Activated naive CD4-positive, alpha-beta T cell treated with anti-CD3 and anti-CD28 coated beads, Interleukin-2, amount 50 U/mL, for 24 hours (primary cell): ENCODE measurements around the gene KLHL29.

Experiments
- H3K27ac Mint-ChIP-seq: one replicate; pipeline ENCODE4 v1.8.0; 2021; ENCODE audit warnings: mild to moderate bottlenecking, mixed read lengths
- H3K27me3 Mint-ChIP-seq: one replicate; pipeline ENCODE4 v1.8.0; 2021; ENCODE audit warnings: mixed read lengths
- H3K36me3 Mint-ChIP-seq: one replicate; pipeline ENCODE4 v1.8.0; 2021; ENCODE audit warnings: mixed read lengths
- H3K4me1 Mint-ChIP-seq: one replicate; pipeline ENCODE4 v1.8.0; 2021; ENCODE audit warnings: mixed read lengths
- H3K4me3 Mint-ChIP-seq: one replicate; pipeline ENCODE4 v1.8.0; 2021; ENCODE audit warnings: mild to moderate bottlenecking, mixed read lengths
- H3K9me3 Mint-ChIP-seq: one replicate; pipeline ENCODE4 v1.8.0; 2021; ENCODE audit warnings: mixed read lengths

Gene KLHL29

DNA sequence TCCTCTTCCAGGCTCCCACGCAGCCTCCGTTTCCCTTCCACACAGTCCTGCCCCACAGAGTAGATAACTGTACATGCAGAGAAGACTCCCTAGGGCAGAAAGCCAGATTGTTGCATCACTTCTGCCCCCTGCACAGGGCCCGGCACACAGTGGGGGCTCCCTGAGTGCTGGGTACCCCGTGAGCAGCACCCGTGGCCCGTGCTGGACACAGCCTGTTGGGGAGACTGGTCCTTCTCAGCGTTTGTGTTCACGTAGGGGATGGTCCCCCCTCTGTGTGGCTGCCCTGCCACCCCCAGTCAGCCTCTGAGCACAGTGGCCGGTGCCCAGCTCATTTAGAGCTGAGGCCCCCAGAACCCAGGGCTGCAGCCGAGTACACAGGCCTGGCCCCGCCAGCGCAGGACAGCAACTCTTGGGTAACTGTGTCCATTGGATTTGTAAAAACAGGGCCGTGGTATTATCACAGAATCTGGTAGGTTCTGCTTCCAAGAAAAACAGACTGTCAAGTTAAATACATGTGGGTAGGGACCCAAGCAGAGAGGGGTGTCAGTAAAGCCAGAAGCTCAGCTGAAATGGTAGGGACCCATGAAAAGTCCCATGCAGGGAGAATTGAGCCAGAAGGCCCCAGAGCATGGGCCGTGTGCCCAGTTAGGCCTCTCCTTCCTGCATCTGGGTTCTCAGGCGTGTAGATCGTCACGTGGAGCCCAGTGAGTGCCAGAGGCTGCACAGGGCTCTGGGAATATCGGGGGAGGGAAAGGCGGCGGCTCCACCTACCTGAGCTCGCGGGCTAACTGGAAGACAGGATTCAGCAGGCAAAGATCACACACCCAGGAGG, 284.6 kb downstream of the KLHL29 start:
- Mint-ChIP-seq H3K4me1 (no peaks in the 10 kb centered on the region), H3K9me3 (no peaks in the 10 kb centered on the region), H3K27ac (no peak overlapping the region), H3K27me3 (no peaks in the 10 kb centered on the region), H3K4me3 (no peak overlapping the region), H3K36me3 (no peaks in the 10 kb centered on the region)

DNA sequence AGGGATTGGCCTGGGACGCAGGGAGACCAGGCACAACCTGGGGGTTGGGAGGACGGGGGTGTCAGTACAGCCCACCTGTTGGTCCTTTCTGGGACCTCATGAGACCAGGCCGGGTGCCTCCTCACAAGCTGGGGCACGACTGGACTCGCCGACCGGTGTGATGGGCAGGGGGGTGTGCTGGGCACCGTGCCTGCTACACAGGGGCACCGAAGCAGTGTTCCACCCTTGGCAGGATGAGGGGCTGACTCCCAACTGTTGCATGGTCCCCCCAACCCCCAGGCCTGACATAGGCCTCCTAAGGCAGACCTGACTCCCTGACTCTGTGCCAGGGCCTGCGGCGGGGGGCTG, 285.2 kb downstream of the KLHL29 start:
- H3K9me3 Mint-ChIP-seq = no peaks in the 10 kb centered on the region
- no peaks in the 10 kb centered on the region for H3K27me3 Mint-ChIP-seq
- H3K27ac Mint-ChIP-seq = no peak overlapping the region
- H3K4me1 Mint-ChIP-seq = no peaks in the 10 kb centered on the region
- H3K4me3 Mint-ChIP-seq = no peak overlapping the region
- no peaks in the 10 kb centered on the region for H3K36me3 Mint-ChIP-seq

DNA sequence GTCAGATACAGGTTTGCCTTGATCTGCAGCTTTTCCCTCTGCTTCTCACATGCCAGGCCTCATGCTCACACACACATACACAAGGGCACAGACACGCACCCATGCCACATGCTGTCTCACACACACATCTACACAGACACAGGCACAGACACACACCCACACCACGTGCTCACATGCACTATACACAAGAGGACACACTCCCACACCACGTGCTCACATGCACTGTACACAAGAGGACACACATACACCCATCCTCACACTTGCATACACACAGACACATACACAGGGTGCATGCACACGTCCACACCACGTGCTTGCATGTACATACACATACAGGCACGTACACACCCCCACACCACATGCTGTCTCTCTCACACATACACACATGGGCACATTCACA, 288.1 kb downstream of the KLHL29 start:
- H3K4me3 Mint-ChIP-seq = no peak overlapping the region
- H3K27ac Mint-ChIP-seq = no peak overlapping the region
- no peaks in the 10 kb centered on the region for H3K4me1 Mint-ChIP-seq
- peaks cover 4% of the 10 kb centered on the region for H3K36me3 Mint-ChIP-seq
- no peaks in the 10 kb centered on the region for H3K9me3 Mint-ChIP-seq
- H3K27me3 Mint-ChIP-seq = no peaks in the 10 kb centered on the region

DNA sequence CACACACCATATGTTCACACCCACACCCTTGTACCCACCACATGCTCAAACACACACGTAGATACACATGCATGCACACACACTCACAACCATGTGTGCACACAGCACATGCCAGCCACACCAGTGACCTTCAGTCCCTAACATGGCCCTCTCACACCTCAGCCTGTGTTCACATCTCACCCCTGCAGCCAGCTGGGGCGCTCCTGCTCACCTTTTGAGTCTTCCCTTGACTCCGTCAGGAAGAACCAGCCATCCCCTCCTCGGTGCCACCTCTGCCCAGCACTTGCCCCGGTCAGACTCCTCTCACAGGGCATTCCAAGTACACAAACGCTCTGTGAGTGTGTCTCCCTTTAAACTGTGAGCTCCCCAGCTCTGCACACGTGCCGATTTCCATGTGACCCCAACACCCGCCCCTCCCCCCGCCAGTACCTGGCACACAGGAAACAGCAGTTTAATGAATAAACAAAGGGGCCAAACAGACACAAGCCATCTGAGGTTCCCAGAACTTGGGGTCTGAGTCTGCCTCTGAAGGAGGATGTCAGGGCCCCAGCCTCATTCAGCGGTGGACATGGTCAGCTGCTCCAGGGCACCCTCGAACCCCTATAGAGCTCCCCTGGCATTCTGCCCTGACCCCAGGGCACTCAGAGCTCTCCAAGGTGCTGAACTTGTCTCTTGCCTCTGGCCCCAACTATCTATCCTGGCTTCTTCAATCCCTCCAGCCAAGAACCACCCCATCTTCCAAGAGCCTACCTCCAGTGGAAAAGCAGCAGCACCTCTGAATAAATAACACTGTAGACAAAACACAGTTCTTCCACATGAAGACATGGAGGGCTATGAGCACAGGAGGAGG, 289.1 kb downstream of the KLHL29 start:
- Mint-ChIP-seq H3K9me3 (no peaks in the 10 kb centered on the region), H3K4me3 (no peak overlapping the region), H3K36me3 (peaks cover 6% of the 10 kb centered on the region), H3K4me1 (no peaks in the 10 kb centered on the region), H3K27ac (no peak overlapping the region), H3K27me3 (no peaks in the 10 kb centered on the region)

DNA sequence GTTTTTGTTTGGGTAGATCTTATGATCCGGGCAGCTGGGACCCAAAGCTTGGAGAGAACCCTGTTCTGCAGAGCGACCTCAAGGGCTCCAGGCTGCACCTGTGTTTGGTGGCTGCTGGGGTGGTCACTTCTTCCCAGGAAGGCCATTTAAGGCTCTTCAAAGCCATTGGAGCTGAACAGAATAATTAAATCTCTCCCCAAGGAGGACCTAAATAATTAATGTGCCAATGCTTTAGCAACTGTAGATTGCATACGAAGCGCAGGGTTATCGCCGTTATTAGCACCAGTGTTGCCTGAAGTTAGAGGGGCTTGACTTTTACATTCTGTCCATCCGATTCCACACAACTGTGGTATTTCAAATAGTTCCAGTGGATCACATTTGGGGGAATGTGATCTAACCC, 290.5 kb downstream of the KLHL29 start:
- no peaks in the 10 kb centered on the region for H3K9me3 Mint-ChIP-seq
- peaks cover 6% of the 10 kb centered on the region for H3K36me3 Mint-ChIP-seq
- H3K27me3 Mint-ChIP-seq = no peaks in the 10 kb centered on the region
- H3K4me3 Mint-ChIP-seq = no peak overlapping the region
- H3K4me1 Mint-ChIP-seq = no peaks in the 10 kb centered on the region
- H3K27ac Mint-ChIP-seq = no peak overlapping the region

DNA sequence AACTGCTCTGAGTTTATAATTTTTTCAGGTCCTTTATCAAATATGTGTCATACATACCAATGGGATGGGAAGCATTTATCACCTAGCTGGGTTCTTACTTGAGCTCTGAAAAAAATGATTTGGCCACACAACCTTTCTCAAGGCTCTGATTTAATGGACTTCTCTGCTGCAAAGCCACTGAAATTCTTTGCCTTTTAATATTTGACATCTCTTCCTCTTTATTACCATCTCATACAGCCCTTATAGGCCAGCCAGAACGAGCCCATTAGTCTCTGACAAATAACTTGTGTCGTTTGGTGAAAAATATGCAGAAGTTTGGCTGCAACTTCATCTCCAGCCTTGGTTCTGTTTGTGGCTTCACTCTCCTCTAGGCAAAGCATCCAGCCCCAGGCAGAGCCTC, 292.9 kb downstream of the KLHL29 start:
- no peak overlapping the region for H3K4me3 Mint-ChIP-seq

DNA sequence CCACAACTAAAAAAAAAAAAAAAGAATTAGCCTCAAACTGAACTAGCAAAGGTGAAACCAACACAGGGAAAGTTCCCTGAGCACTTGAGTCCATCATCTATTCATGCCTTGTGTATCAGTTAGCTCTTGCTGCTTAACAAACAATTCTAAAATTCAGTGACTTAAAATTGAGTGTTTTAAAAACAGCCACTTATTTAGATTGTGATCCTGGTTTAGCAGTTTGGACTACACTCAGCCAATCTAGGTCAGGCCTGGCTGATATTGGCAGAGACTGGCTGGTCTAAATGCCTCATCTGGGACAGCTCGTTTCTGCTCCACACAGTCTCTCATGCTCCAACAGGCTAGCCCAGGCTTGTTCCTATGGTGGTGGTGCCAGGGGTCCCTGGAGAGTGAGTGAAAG, 294.1 kb downstream of the KLHL29 start:
- Mint-ChIP-seq H3K27ac (no peak overlapping the region), H3K27me3 (no peaks in the 10 kb centered on the region), H3K4me1 (no peaks in the 10 kb centered on the region)

More for the DNA sequence above, 292.9 kb downstream of the KLHL29 start:
- Mint-ChIP-seq H3K36me3 (peaks cover 6% of the 10 kb centered on the region), H3K9me3 (no peaks in the 10 kb centered on the region), H3K4me1 (no peaks in the 10 kb centered on the region), H3K27me3 (no peaks in the 10 kb centered on the region), H3K27ac (no peak overlapping the region)

DNA sequence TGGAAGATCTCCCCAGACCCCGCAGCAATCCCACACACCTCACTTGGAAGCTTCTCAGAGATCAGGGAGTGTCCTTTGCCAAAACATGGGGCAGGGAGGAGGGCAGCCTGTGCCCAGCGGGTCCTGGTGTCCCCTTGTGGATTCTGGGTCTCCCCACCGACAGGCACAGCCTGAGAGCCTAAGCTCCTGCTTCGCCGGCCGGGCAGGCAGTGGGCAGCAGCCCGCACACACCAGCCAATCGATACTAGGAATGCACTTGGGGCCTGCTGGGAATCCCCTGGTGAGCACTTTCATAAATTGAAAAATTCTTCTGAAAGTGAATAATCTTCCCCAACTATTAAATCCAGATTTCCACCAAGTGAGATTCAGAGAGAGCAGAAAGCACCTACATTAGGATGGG, 296.0 kb downstream of the KLHL29 start:
- Mint-ChIP-seq H3K36me3 (peaks cover 6% of the 10 kb centered on the region), H3K27ac (no peak overlapping the region), H3K9me3 (no peaks in the 10 kb centered on the region), H3K4me1 (no peaks in the 10 kb centered on the region), H3K27me3 (no peaks in the 10 kb centered on the region), H3K4me3 (no peak overlapping the region)

More for the DNA sequence above, 294.1 kb downstream of the KLHL29 start:
- H3K9me3 Mint-ChIP-seq = no peaks in the 10 kb centered on the region
- H3K36me3 Mint-ChIP-seq = peaks cover 6% of the 10 kb centered on the region
- no peak overlapping the region for H3K4me3 Mint-ChIP-seq

DNA sequence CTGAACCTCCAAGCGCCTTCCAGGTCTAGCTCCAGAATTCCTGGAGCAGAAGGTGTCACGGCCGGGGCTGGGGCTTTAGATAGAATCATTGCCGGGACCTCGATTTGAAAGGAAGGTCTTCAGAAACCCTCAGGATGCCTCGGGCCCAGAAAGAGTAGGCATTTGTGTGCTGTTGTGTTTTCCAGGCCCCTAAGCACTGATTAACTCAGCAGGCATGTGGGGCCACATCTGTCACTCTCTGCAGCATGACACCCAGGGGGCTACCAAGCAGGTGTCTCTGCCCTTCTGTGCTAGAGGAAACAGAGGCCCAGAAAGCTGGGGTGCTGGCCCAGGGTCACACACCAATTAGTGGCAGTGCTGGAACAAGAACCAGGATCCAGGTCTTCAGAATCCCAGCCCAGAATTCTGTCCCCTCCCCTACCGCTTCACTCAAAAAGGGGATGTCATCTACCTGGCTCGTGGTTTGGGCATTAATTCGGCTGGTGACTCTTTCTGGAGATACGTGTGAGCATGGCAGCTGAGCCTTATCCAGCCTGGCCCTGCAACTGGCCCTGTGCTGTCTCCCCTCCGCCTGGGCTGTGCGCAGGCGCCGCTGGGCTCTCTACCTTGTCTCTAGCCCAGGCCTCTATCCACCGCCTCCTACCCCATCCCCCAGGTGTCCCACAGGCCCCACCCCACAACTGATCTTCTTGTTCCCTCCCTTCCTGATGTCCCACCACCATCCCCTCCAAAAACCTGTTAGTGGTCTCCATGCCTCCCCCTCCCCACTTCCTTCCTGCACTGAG, 296.6 kb downstream of the KLHL29 start:
- H3K9me3 Mint-ChIP-seq = no peaks in the 10 kb centered on the region
- no peaks in the 10 kb centered on the region for H3K27me3 Mint-ChIP-seq
- no peak overlapping the region for H3K27ac Mint-ChIP-seq
- no peaks in the 10 kb centered on the region for H3K4me1 Mint-ChIP-seq
- H3K36me3 Mint-ChIP-seq = peaks cover 6% of the 10 kb centered on the region
- H3K4me3 Mint-ChIP-seq = no peak overlapping the region

DNA sequence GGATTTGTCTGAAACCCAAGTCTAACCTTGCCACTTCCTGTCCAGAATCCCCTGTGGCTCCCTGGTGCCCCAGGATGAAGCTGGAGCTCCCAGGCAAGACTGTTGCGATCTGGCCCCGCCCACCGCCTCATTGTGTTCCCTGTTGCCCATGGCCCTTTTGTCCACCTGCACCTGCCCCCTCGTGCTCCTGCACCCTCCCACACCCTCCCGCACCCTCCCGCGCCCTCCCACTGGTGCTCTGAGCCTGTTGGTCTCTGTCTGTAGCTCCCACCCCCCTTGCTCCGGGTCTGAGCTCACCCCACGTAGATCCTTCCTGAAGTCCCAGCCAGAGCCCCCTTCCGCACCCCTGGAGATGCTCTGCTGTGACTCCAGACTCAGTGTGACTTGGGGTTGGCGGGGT, 297.5 kb downstream of the KLHL29 start:
- Mint-ChIP-seq H3K4me1 (no peaks in the 10 kb centered on the region), H3K27ac (no peak overlapping the region), H3K4me3 (no peak overlapping the region), H3K9me3 (no peaks in the 10 kb centered on the region), H3K27me3 (no peaks in the 10 kb centered on the region), H3K36me3 (peaks cover 6% of the 10 kb centered on the region)

GRCh38 chr2:23683001-23683400, 298.0 kb downstream of the KLHL29 start:
- Mint-ChIP-seq H3K4me3 (no peak overlapping the region), H3K27me3 (no peaks in the 10 kb centered on the region), H3K4me1 (no peaks in the 10 kb centered on the region), H3K36me3 (peaks cover 2% of the 10 kb centered on the region), H3K27ac (no peak overlapping the region), H3K9me3 (no peaks in the 10 kb centered on the region)

- H3K4me3 Mint-ChIP-seq = no peak overlapping the region
Measured at GRCh38 chr2:23684395-23685176, 299.6 kb downstream of the KLHL29 start.

DNA sequence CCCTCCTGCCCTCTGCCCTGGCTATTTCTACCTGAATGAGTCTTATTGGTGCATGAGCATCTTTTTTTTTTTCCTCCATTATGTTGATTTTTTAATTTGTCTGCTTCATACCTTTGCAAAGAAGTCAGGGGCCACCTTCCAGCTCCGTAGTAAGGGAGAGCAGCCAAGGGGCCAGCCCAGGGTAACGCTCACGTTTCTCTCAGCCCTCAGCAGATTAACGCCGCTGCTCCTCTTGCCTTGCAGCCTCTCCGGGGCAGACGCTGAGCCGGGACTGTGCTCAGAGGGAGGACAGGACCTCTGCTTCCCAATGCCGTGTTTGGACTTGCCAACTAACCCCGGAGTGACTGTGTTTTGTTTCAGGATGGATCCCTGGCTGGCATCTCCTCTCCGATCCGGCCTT, 300.2 kb downstream of the KLHL29 start:
- H3K36me3 Mint-ChIP-seq = no peaks in the 10 kb centered on the region
- H3K4me3 Mint-ChIP-seq = no peak overlapping the region
- no peaks in the 10 kb centered on the region for H3K27me3 Mint-ChIP-seq
- H3K9me3 Mint-ChIP-seq = no peaks in the 10 kb centered on the region
- no peak overlapping the region for H3K27ac Mint-ChIP-seq
- no peaks in the 10 kb centered on the region for H3K4me1 Mint-ChIP-seq

More at GRCh38 chr2:23684395-23685176, 299.6 kb downstream of the KLHL29 start:
- Mint-ChIP-seq H3K9me3 (no peaks in the 10 kb centered on the region), H3K4me1 (no peaks in the 10 kb centered on the region), H3K36me3 (no peaks in the 10 kb centered on the region), H3K27ac (no peak overlapping the region), H3K27me3 (no peaks in the 10 kb centered on the region)

GRCh38 chr2:23685706-23686105, 300.7 kb downstream of the KLHL29 start:
- Mint-ChIP-seq H3K4me1 (no peaks in the 10 kb centered on the region), H3K9me3 (no peaks in the 10 kb centered on the region), H3K27me3 (no peaks in the 10 kb centered on the region), H3K4me3 (no peak overlapping the region), H3K27ac (no peak overlapping the region), H3K36me3 (no peaks in the 10 kb centered on the region)

- H3K4me3 Mint-ChIP-seq = no peak overlapping the region
- no peaks in the 10 kb centered on the region for H3K27me3 Mint-ChIP-seq
- H3K9me3 Mint-ChIP-seq = no peaks in the 10 kb centered on the region
- H3K4me1 Mint-ChIP-seq = no peaks in the 10 kb centered on the region
- H3K27ac Mint-ChIP-seq = no peak overlapping the region
- no peaks in the 10 kb centered on the region for H3K36me3 Mint-ChIP-seq
Measured at GRCh38 chr2:23686405-23687029, 301.5 kb downstream of the KLHL29 start.
